Right ventricle myocardium inferior (tissue), 1 donor: ENCODE data around the gene AMN. TPM values are rescaled to one million over a fixed set of nuclear protein-coding genes. Genes with fewer than 3 reads are reported as not detected.

Experiments used
- ATAC-seq: fragments of 200-7000 bp; cut with Tn5 transposase; one replicate; pipeline ENCODE4 v1.9.1; 2020; ENCODE audit warnings: mild to moderate bottlenecking, moderate library complexity
- DNase-seq: peaks from one replicate; pipeline ENCODE4 v3.0.0; 2021; ENCODE audit errors: missing footprints
- intact Hi-C: fragments of 100-400 bp; cut with DNase I; formaldehyde crosslinking; loops from one replicate; pipeline ENCODE4 v1.11.0; 2022
- total RNA-seq: library from RNA; stranded (reverse); fragmentation: NEBNext Ultra II Directional; extraction: Animal tissue kit (Norgen Biotek cat#: 25700); gene quantifications from one replicate; pipeline ENCODE4 v1.2.1, GENCODE V29; 2021
- donor health status: DM: no; HTN: yes; CAD: no; lungs with severe emphysema.

The AMN gene
- total RNA-seq, 1 donor from 2014 or later = 0.14 TPM

GRCh38 chr14:102897299-102898027 is 25.0 kb upstream of the AMN start:
- intact Hi-C loops = no loop called here
- DNase-seq = no peak
- no peak for ATAC-seq

GRCh38 chr14:102898298-102898697 is 24.2 kb upstream of the AMN start:
- intact Hi-C loops = no loop called here
- ATAC-seq (no peak), DNase-seq (no peak)

DNA sequence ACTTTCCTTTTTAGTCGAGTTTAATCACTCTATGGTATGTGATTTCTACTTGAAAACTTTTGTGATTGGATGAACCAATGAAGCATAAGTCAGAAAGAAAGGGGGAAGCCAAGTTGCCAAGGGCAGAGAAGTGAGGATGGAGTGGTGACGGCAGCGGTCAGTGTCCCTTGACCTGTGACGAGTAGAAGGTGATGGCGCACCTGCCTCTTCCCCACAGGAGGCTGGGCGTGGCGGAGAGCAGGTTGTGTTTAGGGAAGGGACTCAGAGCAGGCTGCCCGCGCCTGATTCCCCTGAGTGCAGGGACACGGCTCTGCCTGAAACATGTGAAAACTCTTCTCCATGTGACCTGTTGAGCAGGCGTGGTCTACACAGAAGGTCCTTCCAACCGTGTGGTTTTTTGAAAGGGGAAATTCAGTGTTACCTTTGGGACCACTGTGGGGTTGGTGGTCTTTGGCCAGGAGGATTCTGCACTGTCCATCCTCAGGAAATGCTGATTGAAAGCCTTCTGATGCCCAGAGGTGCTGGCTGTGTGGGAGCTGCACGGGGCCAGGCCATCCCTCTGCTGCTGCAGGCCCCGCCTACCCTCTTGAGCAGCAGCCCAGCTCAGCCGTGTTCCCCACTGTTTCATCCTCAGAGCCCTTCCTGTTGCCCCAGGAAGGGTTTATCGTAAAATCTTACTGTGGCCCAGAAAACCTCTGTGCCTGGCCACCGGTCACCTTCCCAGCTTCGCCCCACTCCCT is 23.5 kb upstream of the AMN start:
- intact Hi-C loops = no loop called here
- ATAC-seq (no peak), DNase-seq (peak; percentile 44)

- intact Hi-C loops = no loop called here
- ATAC-seq (no peak), DNase-seq (no peak)
These were observed 23.0 kb upstream of the AMN start for GRCh38 chr14:102899516-102899900.

GRCh38 chr14:102900631-102901571 is 21.6 kb upstream of the AMN start:
- peak; percentile 55 for DNase-seq
- intact Hi-C loops = no loop called here
- peak; percentile 43 for ATAC-seq

DNA sequence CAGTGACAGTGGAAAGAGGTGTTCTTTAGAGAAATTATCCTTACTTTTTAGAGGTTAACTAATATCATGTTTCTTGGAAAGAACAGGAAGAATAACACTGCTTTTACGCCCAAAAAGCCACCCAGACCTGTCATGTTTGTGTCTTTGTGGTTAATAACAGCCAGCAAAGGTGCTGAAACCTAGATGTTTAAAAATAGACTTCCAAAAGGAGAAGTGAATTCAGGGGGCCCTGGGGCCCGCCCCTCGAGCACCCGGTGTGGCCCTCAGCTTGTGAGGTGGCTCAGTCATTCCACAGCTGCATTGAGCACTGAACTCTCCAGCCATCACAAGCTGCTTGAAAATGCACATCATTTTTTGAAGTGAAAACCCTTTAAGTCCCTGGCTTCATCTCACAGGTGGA is 20.8 kb upstream of the AMN start:
- DNase-seq = no peak
- intact Hi-C loops = no loop called here

DNA sequence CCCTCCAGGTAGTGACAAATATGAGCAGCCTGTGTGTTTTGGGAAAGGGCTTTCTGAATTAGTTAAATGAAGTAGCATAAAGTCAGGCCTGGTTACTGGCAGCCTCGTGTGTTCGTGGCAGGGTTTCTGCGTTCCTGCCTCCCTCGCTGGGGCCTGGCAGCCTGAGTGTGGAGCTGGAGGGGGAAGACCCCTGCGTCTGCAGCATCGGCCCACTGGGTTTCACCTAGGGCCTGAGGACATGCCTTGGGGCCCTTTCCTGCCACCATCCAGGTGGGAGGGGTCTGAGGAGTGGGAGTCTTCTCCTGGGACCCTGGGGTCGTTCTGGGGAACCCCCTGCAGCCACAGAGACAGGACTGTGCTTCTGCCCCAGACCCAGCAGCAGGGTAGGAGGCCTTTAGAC is 20.4 kb upstream of the AMN start:
- ATAC-seq = no peak
- DNase-seq = no peak
- intact Hi-C loops = no loop called here

More for the DNA sequence above, 20.8 kb upstream of the AMN start:
- no peak for ATAC-seq

- DNase-seq (peak; percentile 35), ATAC-seq (no peak)
- intact Hi-C loops = no loop called here
These were observed 19.8 kb upstream of the AMN start for GRCh38 chr14:102902523-102903247.

DNA sequence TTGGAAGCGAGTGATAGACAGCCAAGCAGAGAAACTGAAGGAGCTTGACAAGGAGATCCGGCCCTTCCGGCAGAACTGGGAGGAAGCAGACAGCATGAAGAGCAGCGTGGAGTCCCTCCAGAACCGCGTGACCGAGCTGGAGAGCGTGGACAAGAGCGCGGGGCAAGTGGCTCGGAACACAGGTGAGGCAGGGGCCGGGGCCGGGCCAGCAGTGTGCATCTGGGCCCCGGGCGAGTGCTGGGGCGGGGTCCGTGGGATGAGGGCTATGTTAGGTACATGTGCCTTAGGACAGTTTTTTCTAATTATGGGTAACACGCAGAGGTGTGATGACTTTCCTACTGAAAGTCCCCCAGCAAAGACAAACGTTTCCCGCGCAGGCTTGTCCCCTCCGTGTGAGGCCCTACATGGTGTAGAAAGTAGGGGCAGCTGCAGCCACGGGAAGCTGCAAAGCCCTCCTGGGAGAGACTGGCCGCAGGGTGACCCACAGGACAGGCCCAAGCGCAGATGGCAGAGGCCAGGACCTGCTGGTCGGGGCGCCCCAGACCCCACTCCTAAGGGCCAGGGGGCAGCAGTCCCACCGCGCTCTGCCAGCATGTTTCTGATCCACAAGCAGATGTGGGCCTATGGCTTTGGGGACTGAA is 19.1 kb upstream of the AMN start:
- intact Hi-C loops = no loop called here
- ATAC-seq = no peak
- DNase-seq = peak; percentile 62

DNA sequence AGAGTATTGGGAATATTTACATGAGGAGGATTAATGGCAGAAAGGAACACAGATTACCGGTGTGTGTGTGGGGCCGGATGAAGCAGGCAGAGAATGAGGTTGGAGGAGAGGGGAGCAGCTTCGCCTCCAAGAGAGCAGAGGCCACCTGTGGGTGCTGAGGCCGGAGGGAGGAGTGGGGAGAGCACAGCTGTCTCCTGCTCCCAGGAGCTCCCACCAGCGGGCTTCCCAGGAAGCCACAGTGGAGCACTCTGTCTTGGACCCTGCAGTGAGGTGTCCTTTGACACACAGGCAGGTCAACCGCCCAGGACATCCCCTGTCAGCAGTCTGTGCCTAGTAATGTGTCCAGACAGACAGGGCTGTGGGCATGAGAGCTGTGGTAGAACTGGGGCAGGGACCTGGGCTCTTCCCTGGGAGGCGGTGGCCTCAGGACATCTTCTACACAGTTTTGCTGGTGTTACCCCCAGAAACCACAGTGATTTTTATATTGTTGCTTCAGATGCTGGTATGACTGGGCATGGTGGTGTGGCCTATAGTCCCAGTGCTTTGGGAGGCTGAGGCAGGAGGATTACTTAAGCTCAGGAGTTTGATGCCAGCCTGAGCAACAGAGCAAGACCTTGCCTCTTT is 18.5 kb upstream of the AMN start:
- DNase-seq (peak; percentile 35), ATAC-seq (no peak)
- intact Hi-C loops = no loop called here

DNA sequence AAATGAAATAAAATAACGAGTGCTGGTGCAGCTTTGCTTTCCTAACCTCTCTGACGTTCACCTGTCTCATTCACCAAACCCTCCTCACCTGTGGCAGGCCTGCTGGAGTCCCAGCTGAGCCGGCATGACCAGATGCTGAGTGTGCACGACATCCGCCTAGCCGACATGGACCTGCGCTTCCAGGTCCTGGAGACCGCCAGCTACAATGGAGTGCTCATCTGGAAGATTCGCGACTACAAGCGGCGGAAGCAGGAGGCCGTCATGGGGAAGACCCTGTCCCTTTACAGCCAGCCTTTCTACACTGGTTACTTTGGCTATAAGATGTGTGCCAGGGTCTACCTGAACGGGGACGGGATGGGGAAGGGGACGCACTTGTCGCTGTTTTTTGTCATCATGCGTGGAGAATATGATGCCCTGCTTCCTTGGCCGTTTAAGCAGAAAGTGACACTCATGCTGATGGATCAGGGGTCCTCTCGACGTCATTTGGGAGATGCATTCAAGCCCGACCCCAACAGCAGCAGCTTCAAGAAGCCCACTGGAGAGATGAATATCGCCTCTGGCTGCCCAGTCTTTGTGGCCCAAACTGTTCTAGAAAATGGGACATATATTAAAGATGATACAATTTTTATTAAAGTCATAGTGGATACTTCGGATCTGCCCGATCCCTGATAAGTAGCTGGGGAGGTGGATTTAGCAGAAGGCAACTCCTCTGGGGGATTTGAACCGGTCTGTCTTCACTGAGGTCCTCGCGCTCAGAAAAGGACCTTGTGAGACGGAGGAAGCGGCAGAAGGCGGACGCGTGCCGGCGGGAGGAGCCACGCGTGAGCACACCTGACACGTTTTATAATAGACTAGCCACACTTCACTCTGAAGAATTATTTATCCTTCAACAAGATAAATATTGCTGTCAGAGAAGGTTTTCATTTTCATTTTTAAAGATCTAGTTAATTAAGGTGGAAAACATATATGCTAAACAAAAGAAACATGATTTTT is 17.1 kb upstream of the AMN start:
- ATAC-seq (no peak), DNase-seq (peak; percentile 22)
- intact Hi-C loops = no loop called here

DNA sequence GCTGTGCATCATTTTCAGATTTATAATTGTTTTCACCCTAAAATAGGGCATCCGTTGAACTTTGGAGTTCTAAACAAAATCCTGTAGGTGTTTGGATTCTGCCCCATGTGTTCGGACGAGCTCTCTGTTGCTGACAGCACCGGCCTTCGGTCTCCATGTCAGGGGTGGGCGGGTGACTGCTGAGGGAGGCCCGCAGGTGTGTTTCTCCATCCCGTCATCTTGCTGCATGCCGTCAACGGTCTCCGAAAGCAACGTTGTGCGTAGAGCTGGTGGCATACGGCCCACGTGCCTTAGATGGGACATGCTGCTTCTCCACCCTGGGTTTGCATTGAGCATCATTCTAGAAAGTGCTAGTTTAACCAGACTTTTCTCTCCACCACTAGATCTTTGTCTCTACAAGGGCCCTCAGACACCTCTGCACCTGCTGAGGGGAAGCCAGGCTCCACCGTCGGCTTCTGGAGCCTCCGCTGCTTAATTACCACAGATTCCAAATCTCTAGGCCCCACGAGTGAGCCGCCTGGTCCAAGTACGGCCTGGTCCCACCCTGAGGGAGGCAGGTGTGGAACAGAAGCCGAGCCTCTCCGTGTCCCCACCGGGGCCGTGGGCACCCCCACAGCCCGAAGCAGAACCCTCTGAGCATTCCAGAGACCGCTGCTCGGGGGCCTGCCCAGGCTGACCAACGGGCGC is 15.7 kb upstream of the AMN start:
- peak; percentile 66 for DNase-seq
- ATAC-seq = no peak
- intact Hi-C loops = no loop called here

DNA sequence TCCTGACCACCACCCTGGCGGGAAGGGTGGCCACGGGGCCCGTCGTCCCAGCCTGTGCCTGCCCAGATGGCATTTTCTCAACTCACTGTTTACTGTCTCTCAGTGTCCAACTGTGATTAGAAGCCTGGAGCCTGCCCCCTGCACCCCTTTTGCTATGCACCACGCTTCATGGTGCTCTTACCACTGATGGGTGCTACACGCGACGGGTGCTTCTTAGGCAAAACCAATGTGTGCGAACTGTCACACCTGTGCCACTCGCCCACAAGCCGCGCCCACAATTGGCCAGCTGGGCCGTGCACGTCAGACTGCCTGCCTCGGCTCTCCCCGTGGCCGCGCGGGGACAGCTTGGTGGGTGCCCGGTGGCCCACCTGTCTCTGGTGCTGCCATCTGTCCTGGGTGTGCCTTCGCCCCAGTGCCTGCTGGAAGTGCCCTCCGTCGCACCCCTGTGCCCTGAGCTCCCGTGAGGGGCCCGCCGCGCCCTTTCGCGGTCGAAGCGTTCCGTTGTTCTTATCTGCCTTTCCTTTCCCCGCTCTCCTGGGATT is 15.1 kb upstream of the AMN start:
- intact Hi-C loops = no loop called here
- ATAC-seq = no peak
- peak; percentile 26 for DNase-seq

GRCh38 chr14:102907980-102908730 is 14.3 kb upstream of the AMN start:
- intact Hi-C loops = no loop called here
- ATAC-seq = no peak
- DNase-seq = peak; percentile 73

GRCh38 chr14:102908766-102909455 is 13.6 kb upstream of the AMN start:
- peak; percentile 60 for DNase-seq
- no peak for ATAC-seq
- intact Hi-C loops = no loop called here
